ENCODE measurements around the gene GCNT2.

GRCh38 chr6:10583509-10583901 is 62.4 kb downstream of the GCNT2 start:
- no peak for TF ChIP-seq CTCF (IDR thresholded peaks at IDR 0.05; ENCODE audit: low read length)
- TF ChIP-seq EZH2 (IDR thresholded peaks at IDR 0.05; ENCODE audit: borderline replicate concordance, low read length) = no peak
